CD4-positive, alpha-beta T cell (primary cell): ENCODE measurements around the gene BRME1. TPM values are rescaled to one million over a fixed set of nuclear protein-coding genes. Genes with fewer than 3 reads are reported as not detected.

ENCODE experiments used
- ATAC-seq: fragments of 200-7000 bp; cut with Tn5 transposase; one replicate; pipeline ENCODE4 v1.10.0; 2022; ENCODE audit warnings: mild to moderate bottlenecking; ENCODE audit not compliant: poor library complexity
- CTCF ChIA-PET: fragments of 350-600 bp; sonication (Branson Sonifier 250); formaldehyde crosslinking; loops from one replicate; lab custom pipeline; 2021; ENCODE audit warnings: antibody characterized with exemption, inconsistent platforms; lab: Charles Lee
- POLR2A ChIA-PET: fragments of 350-600 bp; sonication (Branson Sonifier 250); formaldehyde crosslinking; loops from one replicate; lab custom pipeline; 2021; ENCODE audit warnings: antibody characterized with exemption, inconsistent platforms; lab: Charles Lee
- DNase-seq, 14 experiments: peaks; one replicate each; pipeline ENCODE4 v3.0.0-alpha.2; 2013 to 2020; ENCODE audit warnings: mixed read lengths in 2 of 14
- H3K27ac ChIP-seq, 2 donors: one replicate each; pipeline versions ENCODE4 v1.5.1 to v1.7.0; 2013; ENCODE audit warnings: low read length in 2 of 2, low read depth in 1 of 2, mild to moderate bottlenecking in 1 of 2
- H3K27me3 ChIP-seq, 2 experiments: 1 replicate in 1 of 2; 2 replicates in 1 of 2; pipeline versions ENCODE4 v1.6.1 to v1.7.0; 2013; ENCODE audit warnings: low read length in 2 of 2, control low read depth in 1 of 2, mild to moderate bottlenecking in 1 of 2, moderate library complexity in 1 of 2; ENCODE audit not compliant: insufficient read depth in 2 of 2, control insufficient read depth in 1 of 2
- H3K36me3 ChIP-seq: one replicate; pipeline ENCODE4 v1.6.1; 2013; ENCODE audit warnings: low read length, control low read depth; ENCODE audit not compliant: insufficient read depth
- H3K4me1 ChIP-seq: one replicate; pipeline ENCODE4 v1.6.1; 2013; ENCODE audit warnings: low read length, control low read depth; ENCODE audit not compliant: insufficient read depth
- H3K4me3 ChIP-seq: one replicate; pipeline ENCODE4 v1.5.1; 2013; ENCODE audit warnings: mild to moderate bottlenecking, low read length, moderate library complexity
- H3K9me3 ChIP-seq, 2 experiments: 1 replicate in 1 of 2; 2 replicates in 1 of 2; pipeline versions ENCODE4 v1.6.1 to v1.7.0; 2013; ENCODE audit warnings: low read length in 2 of 2, mild to moderate bottlenecking in 2 of 2, control low read depth in 1 of 2, moderate library complexity in 1 of 2; ENCODE audit not compliant: control insufficient read depth in 1 of 2, insufficient read depth in 1 of 2
- H3K27ac Mint-ChIP-seq: one replicate; pipeline ENCODE4 v1.8.0; 2020; ENCODE audit warnings: mixed read lengths
- H3K27me3 Mint-ChIP-seq: one replicate; pipeline ENCODE4 v1.8.0; 2021; ENCODE audit warnings: mixed read lengths
- H3K36me3 Mint-ChIP-seq: one replicate; pipeline ENCODE4 v1.8.0; 2021; ENCODE audit warnings: low read depth, mixed read lengths
- H3K4me1 Mint-ChIP-seq: one replicate; pipeline ENCODE4 v1.8.0; 2021; ENCODE audit warnings: low read depth, mixed read lengths
- H3K4me3 Mint-ChIP-seq: one replicate; pipeline ENCODE4 v1.8.0; 2020; ENCODE audit warnings: mild to moderate bottlenecking, mixed read lengths
- H3K9me3 Mint-ChIP-seq: one replicate; pipeline ENCODE4 v1.8.0; 2020; ENCODE audit warnings: mixed read lengths
- CTCF ChIP-seq: fragments of 200-600 bp; IDR thresholded peaks from one replicate; pipeline ENCODE4 v1.8.0; 2022; ENCODE audit warnings: antibody characterized with exemption, mild to moderate bottlenecking
- intact Hi-C, 2 experiments: fragments of 100-400 bp; cut with DNase I in 1 of 2; cut with micrococcal nuclease in 1 of 2; formaldehyde crosslinking; loops; one replicate each; pipeline versions ENCODE4 v1.15.1 to v1.9.0; 2023 to 2025; cut with DNase I, micrococcal nuclease
- total RNA-seq, 174 experiments: library from RNA in 2 of 174; stranded (reverse) in 2 of 174; gene quantifications; one replicate each; pipeline ENCODE4 v1.2.3 and lab custom pipeline; 2021 to 2026

Gene BRME1
- total RNA-seq, 2 experiments from 2014 or later: 1.1 to 1.3 TPM

- Histone ChIP-seq H3K4me1 (peaks cover 89% of the 10 kb centered on the region), H3K27ac (peak overlapping the region; percentile 97 to 98), H3K36me3 (no peaks in the 10 kb centered on the region), H3K4me3 (no peak overlapping the region), H3K27me3 (no peaks in the 10 kb centered on the region), H3K9me3 (no peaks in the 10 kb centered on the region)
- intact Hi-C loops: loop anchor here in 1 of 2 experiments (10.0 kb wide), 1 partner anchor 689 kb away; the partner anchor contains the start of genes IER2 and STX10
- no peak for ATAC-seq
- H3K4me1 Mint-ChIP-seq: peaks cover 76% of the 10 kb centered on the region
- peak in 2 of 14 experiments; percentile 46 to 57 for DNase-seq
- H3K4me3 Mint-ChIP-seq: peak overlapping the region; percentile 86
- peaks cover 12% of the 10 kb centered on the region for H3K36me3 Mint-ChIP-seq
- no peaks in the 10 kb centered on the region for H3K9me3 Mint-ChIP-seq
- no peaks in the 10 kb centered on the region for H3K27me3 Mint-ChIP-seq
- peak overlapping the region; percentile 99 for H3K27ac Mint-ChIP-seq
- TF ChIP-seq CTCF: no peak
- CTCF ChIA-PET: interaction anchor here (1.4 kb wide), 1 partner anchor 10 kb away, joined by 3 read pairs; no protein-coding TSS in a partner anchor
- POLR2A ChIA-PET: no interaction called here
These were observed 61.7 kb downstream of the BRME1 start for GRCh38 chr19:13844130-13844631.

DNA sequence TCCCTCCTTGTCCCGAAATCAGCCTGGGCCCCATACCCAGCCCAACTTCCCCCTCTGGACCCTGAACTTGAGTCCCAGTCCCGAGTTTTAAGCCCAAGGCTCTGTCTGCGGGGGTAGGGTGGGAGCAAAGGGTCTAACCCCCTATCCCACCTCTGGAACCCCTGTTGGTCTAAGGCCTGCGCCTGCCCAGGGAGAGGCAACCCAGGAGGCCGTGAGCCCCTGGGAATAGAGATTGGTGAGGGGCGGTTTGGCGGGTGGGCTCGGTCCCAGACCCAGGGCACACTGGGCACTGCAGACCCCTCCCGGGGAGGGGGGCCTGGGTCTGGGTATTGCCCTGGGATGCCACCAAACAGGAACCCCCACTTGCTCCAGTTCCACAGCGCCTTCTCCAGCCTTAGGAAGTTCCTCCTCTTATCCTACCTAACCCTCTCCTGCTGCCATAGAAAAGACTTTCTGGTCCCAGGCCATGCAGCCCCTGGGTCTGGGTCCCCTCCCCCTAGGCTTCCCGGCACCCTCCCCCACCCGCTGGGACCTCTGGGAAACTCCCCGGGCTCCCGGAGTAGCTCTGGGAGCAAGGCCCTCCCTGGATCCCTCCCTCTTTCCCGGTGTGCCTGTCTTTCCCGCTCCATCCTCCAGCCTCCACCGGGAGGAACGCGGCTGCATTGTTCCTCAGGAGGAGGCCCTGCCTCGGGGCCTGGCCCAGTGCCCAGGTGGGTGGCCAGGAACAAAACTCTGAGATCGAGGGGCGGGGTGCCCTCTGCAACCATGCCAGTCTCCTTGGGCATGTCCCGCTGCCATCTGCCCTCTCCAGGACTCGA lies 62.6 kb downstream of the BRME1 start:
- ChIA-PET CTCF (interaction anchor here (1.4 kb wide), 1 partner anchor 9 kb away, joined by 3 read pairs; no protein-coding TSS in a partner anchor), POLR2A (no interaction called here)
- H3K4me1 ChIP-seq: peaks cover 93% of the 10 kb centered on the region
- H3K27ac Mint-ChIP-seq: peak overlapping the region; percentile 99
- H3K27me3 Mint-ChIP-seq: no peaks in the 10 kb centered on the region
- H3K36me3 ChIP-seq: peaks cover 5% of the 10 kb centered on the region
- H3K9me3 Mint-ChIP-seq: no peaks in the 10 kb centered on the region
- DNase-seq (peak in 1 of 14 experiments; percentile 53), ATAC-seq (no peak)
- H3K4me3 ChIP-seq: peak overlapping the region; percentile 73
- peak overlapping the region; percentile 96 for H3K4me3 Mint-ChIP-seq
- TF ChIP-seq CTCF: no peak
- H3K36me3 Mint-ChIP-seq: peaks cover 12% of the 10 kb centered on the region
- H3K27me3 ChIP-seq: no peaks in the 10 kb centered on the region
- no peaks in the 10 kb centered on the region for H3K9me3 ChIP-seq
- intact Hi-C loops: loop anchor here in 1 of 2 experiments (10.0 kb wide), 1 partner anchor 689 kb away; the partner anchor contains the start of genes IER2 and STX10
- H3K4me1 Mint-ChIP-seq: peaks cover 77% of the 10 kb centered on the region
- peak overlapping the region; percentile 97 to 98 for H3K27ac ChIP-seq

DNA sequence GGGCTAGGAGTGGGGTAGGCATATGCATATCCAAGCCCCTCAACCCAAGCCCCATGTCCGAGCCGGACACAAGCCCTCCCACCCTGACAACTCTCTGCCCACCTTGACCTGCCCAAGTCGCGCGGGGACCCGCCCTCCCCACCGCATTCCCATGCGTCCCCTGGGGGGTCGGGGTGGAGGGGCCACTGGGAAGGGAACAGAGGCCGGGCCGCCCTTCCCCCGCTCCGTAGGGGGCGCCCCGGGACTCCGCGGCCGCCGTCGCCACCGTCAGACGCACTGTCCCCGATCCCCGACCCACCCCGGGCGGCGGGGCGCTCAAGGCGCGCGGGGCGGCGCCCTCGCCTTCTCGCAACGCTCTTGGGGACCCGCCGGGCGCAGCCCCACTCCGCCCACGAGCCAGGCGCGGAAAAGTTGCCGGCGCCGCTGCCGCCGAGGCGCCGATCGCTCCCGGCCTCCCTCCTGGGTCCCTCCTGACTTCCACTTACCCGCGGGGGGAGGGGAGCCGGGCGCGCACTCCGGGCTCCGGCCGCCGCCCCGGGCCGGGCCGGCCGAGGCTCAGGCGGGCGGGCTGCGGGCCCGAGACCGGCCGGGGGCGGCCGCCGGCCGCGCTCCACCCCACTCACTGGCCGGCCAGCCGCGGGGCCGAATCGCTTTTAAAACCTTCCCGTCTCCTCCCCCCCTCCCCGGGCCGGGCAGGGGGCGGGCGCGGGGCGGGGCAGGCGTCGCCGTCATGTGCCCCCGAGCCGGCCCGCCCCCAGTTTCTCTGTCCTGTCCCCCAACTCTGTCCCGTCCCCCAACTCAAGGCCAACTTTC lies 63.4 kb downstream of the BRME1 start:
- H3K27ac ChIP-seq: peak overlapping the region; percentile 97 to 98
- CTCF ChIA-PET: interaction anchor here (4.4 kb wide), 1 partner anchor 20 kb away, joined by 40 read pairs; no protein-coding TSS in a partner anchor
- no peaks in the 10 kb centered on the region for H3K27me3 ChIP-seq
- Mint-ChIP-seq H3K4me3 (peak overlapping the region; percentile 96), H3K27me3 (no peaks in the 10 kb centered on the region), H3K36me3 (peaks cover 12% of the 10 kb centered on the region), H3K4me1 (peaks cover 78% of the 10 kb centered on the region), H3K9me3 (no peaks in the 10 kb centered on the region), H3K27ac (peak overlapping the region; percentile 99)
- intact Hi-C loops: loop anchor here in 1 of 2 experiments (10.0 kb wide), 1 partner anchor 688 kb away; the partner anchor contains the start of genes IER2 and STX10
- ATAC-seq: peak; percentile 6
- peak overlapping the region; percentile 73 for H3K4me3 ChIP-seq
- peaks cover 5% of the 10 kb centered on the region for H3K36me3 ChIP-seq
- peak in 13 of 14 experiments; percentile 55 to 89 (median 70) for DNase-seq
- TF ChIP-seq CTCF: no peak
- H3K4me1 ChIP-seq: peaks cover 93% of the 10 kb centered on the region
- POLR2A ChIA-PET: no interaction called here
- no peaks in the 10 kb centered on the region for H3K9me3 ChIP-seq
